Large intestine (tissue), 3 donors: Measurements from ENCODE around the gene UTS2B. TPM values are rescaled to one million over a fixed set of nuclear protein-coding genes. Genes with fewer than 3 reads are reported as not detected.

Source experiments
- DNase-seq, 2 donors: peaks; one replicate each; pipeline versions ENCODE4 v3.0.0 to v3.0.0-alpha.2; 2013
- H3K27ac ChIP-seq: one replicate; pipeline ENCODE4 v1.5.1; 2013; ENCODE audit warnings: low read length
- H3K27me3 ChIP-seq: 2 replicates; pipeline ENCODE4 v1.6.1; 2013; ENCODE audit warnings: low read length; ENCODE audit not compliant: control insufficient read depth, insufficient read depth
- H3K36me3 ChIP-seq: 2 replicates; pipeline ENCODE4 v1.6.1; 2013; ENCODE audit warnings: low read length; ENCODE audit not compliant: control insufficient read depth, insufficient read depth
- H3K4me1 ChIP-seq: one replicate; pipeline ENCODE4 v1.6.1; 2013; ENCODE audit warnings: low read length; ENCODE audit not compliant: control insufficient read depth, insufficient read depth
- H3K4me3 ChIP-seq: one replicate; pipeline ENCODE4 v1.5.1; 2013; ENCODE audit warnings: low read length
- H3K9me3 ChIP-seq: one replicate; pipeline ENCODE4 v1.6.1; 2013; ENCODE audit warnings: mild to moderate bottlenecking, low read depth, low read length, moderate library complexity; ENCODE audit not compliant: control insufficient read depth
- WGBS: methylation state at CpG from one replicate; pipeline ENCODE4 v1.1.5; 2013; ENCODE audit warnings: low lambda C conversion rate; ENCODE audit not compliant: insufficient coverage; 5-methylcytosine and 5-hydroxymethylcytosine counted together
- polyA plus RNA-seq: library from polyadenylated mRNA; unstranded; fragments of 120-200 nt; gene quantifications from one replicate; pipeline ENCODE4 v1.2.1, GENCODE V29; 2013

The UTS2B gene
- polyA plus RNA-seq, 1 donor: 0.24 TPM

DNA sequence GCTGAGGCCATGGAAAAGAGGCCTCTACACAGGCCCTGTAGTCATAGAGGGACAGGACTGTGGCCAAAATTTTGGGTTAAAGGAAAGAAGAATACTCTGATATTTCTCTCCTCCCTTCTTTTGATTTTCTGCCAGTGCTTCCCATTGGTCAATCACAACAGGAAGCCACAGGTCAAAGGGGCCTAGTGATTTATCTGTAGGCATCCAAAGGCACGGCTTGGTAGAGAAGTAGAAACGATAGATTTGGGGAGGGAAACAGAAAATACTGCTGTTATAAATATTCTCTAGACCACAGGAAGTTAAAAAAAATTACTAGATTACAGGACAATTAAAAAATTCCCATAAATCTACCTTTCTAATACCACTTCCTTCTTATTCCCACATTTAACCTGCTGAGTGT, 2.8 kb downstream of the UTS2B start:
- no peak overlapping the region for H3K27ac ChIP-seq
- H3K9me3 ChIP-seq: no peaks in the 10 kb centered on the region
- DNase-seq: no peak
- no peaks in the 10 kb centered on the region for H3K27me3 ChIP-seq
- H3K36me3 ChIP-seq: no peaks in the 10 kb centered on the region
- WGBS: 100% methylated on average over 1 of the region's 2 CpGs
- H3K4me3 ChIP-seq: no peak overlapping the region
- H3K4me1 ChIP-seq: peaks cover 5% of the 10 kb centered on the region

GRCh38 chr3:191324936-191325335, 5.4 kb downstream of the UTS2B start:
- no peaks in the 10 kb centered on the region for H3K9me3 ChIP-seq
- H3K36me3 ChIP-seq: no peaks in the 10 kb centered on the region
- H3K4me3 ChIP-seq: no peak overlapping the region
- no peaks in the 10 kb centered on the region for H3K27me3 ChIP-seq
- no CpG with 5 or more reads among the region's 2 CpGs for WGBS
- DNase-seq: no peak
- H3K27ac ChIP-seq: no peak overlapping the region
- peaks cover 5% of the 10 kb centered on the region for H3K4me1 ChIP-seq

DNA sequence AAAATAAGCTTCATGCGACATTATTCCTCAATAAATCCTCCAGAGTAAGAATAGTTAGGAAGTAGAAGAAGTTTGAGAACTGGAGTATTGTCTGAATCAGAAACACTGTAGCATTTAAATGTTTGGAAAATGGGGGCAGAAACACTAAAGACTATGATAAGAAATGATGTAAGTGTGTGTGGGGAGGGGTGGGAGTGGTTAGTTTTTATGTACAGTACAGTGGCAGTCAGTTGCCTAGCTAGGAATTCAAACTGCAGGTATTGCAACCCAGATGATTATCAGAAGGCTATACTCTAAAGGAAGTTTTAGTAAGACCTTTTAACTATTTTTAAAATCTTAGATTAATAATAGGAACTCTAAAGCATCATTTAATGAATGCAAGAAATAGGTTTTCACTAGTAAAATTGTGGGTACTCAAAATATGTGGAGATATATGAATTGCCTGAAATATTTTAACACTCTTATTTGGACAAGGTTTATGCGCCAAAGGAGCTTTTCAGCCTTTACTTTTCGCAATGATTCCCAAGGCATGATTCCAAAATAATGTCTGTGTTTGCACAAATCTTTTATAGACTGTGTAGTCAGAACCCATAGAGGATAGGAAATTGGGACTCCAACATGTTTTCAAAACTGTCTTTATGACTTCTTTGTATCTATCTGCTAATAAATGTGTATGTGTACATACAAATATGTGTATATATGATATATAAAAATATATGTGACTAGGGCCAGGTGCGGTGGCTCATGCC, 9.1 kb downstream of the UTS2B start:
- peaks cover 8% of the 10 kb centered on the region for H3K9me3 ChIP-seq
- 93% methylated on average over 2 of the region's 4 CpGs for WGBS
- no peak for DNase-seq
- H3K36me3 ChIP-seq: no peaks in the 10 kb centered on the region
- no peak overlapping the region for H3K27ac ChIP-seq
- no peaks in the 10 kb centered on the region for H3K27me3 ChIP-seq
- H3K4me3 ChIP-seq: no peak overlapping the region
- no peaks in the 10 kb centered on the region for H3K4me1 ChIP-seq

DNA sequence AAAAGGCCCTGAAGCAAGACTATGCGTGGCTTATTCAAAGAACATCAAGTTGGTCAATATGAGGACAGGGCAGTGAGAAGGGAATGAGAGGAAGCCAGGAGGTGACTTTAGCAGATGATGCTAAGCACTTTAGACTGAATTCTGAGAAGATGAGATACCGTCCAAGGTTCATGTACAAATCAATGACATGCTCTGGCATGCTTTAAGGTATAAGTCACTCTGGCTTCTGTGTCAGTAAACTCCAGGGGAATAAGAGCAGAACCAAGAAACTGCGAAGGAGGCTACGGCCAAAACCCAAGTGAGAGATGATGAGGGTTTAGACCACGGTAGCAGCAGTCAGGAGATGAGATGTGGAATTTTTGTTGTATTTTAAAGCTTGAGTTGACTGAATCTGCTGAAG, 10.0 kb downstream of the UTS2B start:
- DNase-seq: peak; percentile 12 to 22
- no peaks in the 10 kb centered on the region for H3K27me3 ChIP-seq
- no peak overlapping the region for H3K27ac ChIP-seq
- WGBS: 88% methylated on average over 4 of the region's 5 CpGs
- H3K9me3 ChIP-seq: peaks cover 8% of the 10 kb centered on the region
- no peak overlapping the region for H3K4me3 ChIP-seq
- H3K4me1 ChIP-seq: no peaks in the 10 kb centered on the region
- H3K36me3 ChIP-seq: no peaks in the 10 kb centered on the region

DNA sequence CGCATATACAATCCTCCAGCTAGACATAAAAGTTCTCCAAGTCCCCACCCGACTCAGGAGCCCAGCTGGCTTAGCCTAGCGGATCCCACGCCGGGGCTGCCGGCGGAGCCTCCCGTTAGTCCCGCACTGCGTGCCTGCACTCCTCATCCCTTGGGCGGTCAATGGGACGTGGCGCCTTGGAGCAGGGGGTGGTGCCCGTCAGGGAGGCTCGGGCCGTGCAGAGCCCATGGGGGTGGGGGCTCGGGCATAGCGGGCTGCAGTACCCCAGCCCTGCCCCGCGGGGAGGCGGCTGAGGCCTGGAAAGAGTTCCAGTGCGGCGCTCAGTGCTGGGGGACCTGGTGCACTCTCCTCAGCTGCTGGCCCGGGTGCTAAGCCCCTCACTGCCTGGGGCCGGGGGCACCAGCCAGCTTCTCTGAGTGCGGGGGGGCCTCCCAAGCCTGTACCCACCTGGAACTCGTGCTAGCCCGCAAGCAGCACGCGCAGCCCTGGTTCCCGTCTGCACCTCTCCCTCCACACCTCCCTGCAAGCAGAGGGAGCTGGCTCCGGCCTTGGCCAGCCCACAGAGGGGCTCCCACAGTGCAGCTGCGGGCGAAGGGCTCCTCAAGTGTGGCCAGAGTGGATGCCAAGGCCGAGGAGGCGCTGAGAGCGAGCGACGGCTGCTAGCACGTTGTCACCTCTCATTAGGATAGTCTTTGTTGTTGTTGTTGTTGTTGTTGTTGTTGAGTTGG, 13.3 kb downstream of the UTS2B start:
- H3K9me3 ChIP-seq: peaks cover 8% of the 10 kb centered on the region
- peaks cover 10% of the 10 kb centered on the region for H3K4me1 ChIP-seq
- no peaks in the 10 kb centered on the region for H3K27me3 ChIP-seq
- no peaks in the 10 kb centered on the region for H3K36me3 ChIP-seq
- WGBS: no CpG with 5 or more reads among the region's 40 CpGs
- H3K4me3 ChIP-seq: no peak overlapping the region
- H3K27ac ChIP-seq: no peak overlapping the region
- no peak for DNase-seq

DNA sequence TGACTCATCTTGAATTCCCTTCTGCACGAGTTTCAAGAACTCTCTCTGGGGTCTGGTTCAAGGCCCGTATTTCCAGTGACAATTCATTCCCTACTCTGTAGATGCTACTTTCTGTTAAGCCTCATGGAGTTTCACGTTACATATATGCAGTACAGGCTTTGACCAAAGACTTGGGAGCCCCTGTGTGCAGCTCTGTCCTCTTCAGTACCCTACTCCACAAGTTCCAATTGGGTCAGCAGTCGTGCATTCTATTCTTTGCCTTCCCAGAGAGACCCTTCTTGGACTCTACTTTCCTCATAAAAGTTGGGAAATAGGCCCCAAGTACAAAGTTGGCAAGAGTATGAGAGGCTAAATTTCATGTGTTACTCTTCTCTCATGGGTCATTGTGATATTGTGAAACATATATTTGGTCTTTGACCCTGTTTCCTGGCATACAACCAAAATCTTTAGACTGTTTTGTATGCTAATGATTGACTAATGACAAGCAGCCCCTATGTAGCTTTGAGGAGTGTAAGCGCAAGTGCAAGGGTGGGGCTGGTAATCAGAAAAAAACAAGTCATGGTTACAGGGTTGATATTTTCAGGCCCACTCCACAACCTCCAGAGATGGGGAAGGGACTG, 16.1 kb downstream of the UTS2B start:
- peak overlapping the region; percentile 60 for H3K27ac ChIP-seq
- H3K27me3 ChIP-seq: no peaks in the 10 kb centered on the region
- H3K36me3 ChIP-seq: no peaks in the 10 kb centered on the region
- no peak overlapping the region for H3K4me3 ChIP-seq
- H3K4me1 ChIP-seq: peaks cover 10% of the 10 kb centered on the region
- peaks cover 8% of the 10 kb centered on the region for H3K9me3 ChIP-seq
- DNase-seq: peak; percentile 31 to 80
- WGBS: 80% methylated on average over 3 of the region's 5 CpGs

DNA sequence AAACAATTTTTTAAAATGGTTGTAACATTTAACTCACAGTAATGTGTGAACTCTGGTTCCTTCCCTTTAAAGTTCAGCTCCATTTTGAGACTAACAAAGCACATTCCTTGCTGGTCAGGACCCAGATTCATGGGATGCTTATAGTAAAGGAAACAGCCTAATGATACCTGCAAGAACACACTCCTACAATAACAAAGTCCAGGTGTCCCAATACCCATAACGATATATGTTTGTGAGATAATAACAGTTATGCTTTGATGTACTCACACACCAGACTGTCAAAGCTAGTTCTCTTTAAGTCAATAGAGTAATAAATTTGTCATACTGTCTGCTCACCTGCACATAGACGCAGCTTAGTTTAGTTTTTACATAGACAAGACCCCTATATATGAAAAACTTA, 17.0 kb downstream of the UTS2B start:
- Histone ChIP-seq H3K27me3 (no peaks in the 10 kb centered on the region), H3K27ac (no peak overlapping the region), H3K9me3 (peaks cover 8% of the 10 kb centered on the region), H3K36me3 (no peaks in the 10 kb centered on the region), H3K4me3 (no peak overlapping the region), H3K4me1 (peaks cover 10% of the 10 kb centered on the region)
- DNase-seq: peak; percentile 59 to 82
- 17% methylated on average over 1 of the region's 2 CpGs for WGBS

GRCh38 chr3:191307341-191307740, 23.0 kb downstream of the UTS2B start:
- H3K27me3 ChIP-seq: no peaks in the 10 kb centered on the region
- no peak overlapping the region for H3K27ac ChIP-seq
- no peak overlapping the region for H3K4me3 ChIP-seq
- WGBS: 73% methylated on average over 1 of the region's 4 CpGs
- no peaks in the 10 kb centered on the region for H3K9me3 ChIP-seq
- no peaks in the 10 kb centered on the region for H3K36me3 ChIP-seq
- H3K4me1 ChIP-seq: peaks cover under 1% of the 10 kb centered on the region
- DNase-seq: no peak

GRCh38 chr3:191306428-191306827, 23.9 kb downstream of the UTS2B start:
- WGBS: no CpG with 5 or more reads among the region's 4 CpGs

GRCh38 chr3:191303596-191303995, 26.7 kb downstream of the UTS2B start:
- DNase-seq: no peak
- peaks cover 5% of the 10 kb centered on the region for H3K4me1 ChIP-seq
- no CpG with 5 or more reads among the region's 3 CpGs for WGBS
- no peaks in the 10 kb centered on the region for H3K27me3 ChIP-seq
- H3K36me3 ChIP-seq: no peaks in the 10 kb centered on the region
- no peak overlapping the region for H3K27ac ChIP-seq
- H3K9me3 ChIP-seq: no peaks in the 10 kb centered on the region
- no peak overlapping the region for H3K4me3 ChIP-seq

More at GRCh38 chr3:191306428-191306827, 23.9 kb downstream of the UTS2B start:
- DNase-seq: no peak
- no peaks in the 10 kb centered on the region for H3K36me3 ChIP-seq
- H3K27ac ChIP-seq: no peak overlapping the region
- H3K4me3 ChIP-seq: no peak overlapping the region
- no peaks in the 10 kb centered on the region for H3K9me3 ChIP-seq
- H3K27me3 ChIP-seq: no peaks in the 10 kb centered on the region
- H3K4me1 ChIP-seq: peaks cover 5% of the 10 kb centered on the region
